NT2/D1 (cell line): Measurements from ENCODE around the gene LEMD2.

ENCODE experiments used
- DNase-seq: peaks from one replicate; pipeline ENCODE4 v3.0.0-alpha.2; 2011; ENCODE audit warnings: low read depth, low spot score
- H3K27me3 ChIP-seq: 2 replicates; pipeline ENCODE4 v1.6.0; 2011; ENCODE audit warnings: mild to moderate bottlenecking; ENCODE audit not compliant: insufficient read length, insufficient read depth
- H3K36me3 ChIP-seq: 2 replicates; pipeline ENCODE4 v1.6.1; 2011; ENCODE audit warnings: mild to moderate bottlenecking, low read length, mixed read lengths; ENCODE audit not compliant: insufficient read depth, insufficient read length
- H3K4me1 ChIP-seq: 2 replicates; pipeline ENCODE4 v1.5.1; 2011; ENCODE audit not compliant: insufficient read depth, insufficient read length
- H3K4me3 ChIP-seq: 2 replicates; pipeline ENCODE4 v1.5.1; 2011; ENCODE audit warnings: low read depth; ENCODE audit not compliant: insufficient read length
- H3K9ac ChIP-seq: 2 replicates; pipeline ENCODE4 v1.6.0; 2011; ENCODE audit warnings: low read depth; ENCODE audit not compliant: insufficient read length
- H3K9me3 ChIP-seq: 2 replicates; pipeline ENCODE4 v1.5.1; 2011; ENCODE audit warnings: mild to moderate bottlenecking, low read length; ENCODE audit not compliant: insufficient read depth
- SUZ12 ChIP-seq: IDR thresholded peaks from 2 replicates; pipeline ENCODE4 v1.6.1; 2011; ENCODE audit not compliant: insufficient read length, insufficient read depth; ENCODE audit errors: extremely low read depth
- YY1 ChIP-seq: IDR thresholded peaks from 2 replicates; pipeline ENCODE4 v1.6.1; 2011; ENCODE audit not compliant: insufficient read length, insufficient read depth
- ZNF274 ChIP-seq: IDR thresholded peaks from 2 replicates; pipeline ENCODE4 v1.6.1; 2011; ENCODE audit warnings: mild to moderate bottlenecking, low read depth, low read length

Gene LEMD2

DNA sequence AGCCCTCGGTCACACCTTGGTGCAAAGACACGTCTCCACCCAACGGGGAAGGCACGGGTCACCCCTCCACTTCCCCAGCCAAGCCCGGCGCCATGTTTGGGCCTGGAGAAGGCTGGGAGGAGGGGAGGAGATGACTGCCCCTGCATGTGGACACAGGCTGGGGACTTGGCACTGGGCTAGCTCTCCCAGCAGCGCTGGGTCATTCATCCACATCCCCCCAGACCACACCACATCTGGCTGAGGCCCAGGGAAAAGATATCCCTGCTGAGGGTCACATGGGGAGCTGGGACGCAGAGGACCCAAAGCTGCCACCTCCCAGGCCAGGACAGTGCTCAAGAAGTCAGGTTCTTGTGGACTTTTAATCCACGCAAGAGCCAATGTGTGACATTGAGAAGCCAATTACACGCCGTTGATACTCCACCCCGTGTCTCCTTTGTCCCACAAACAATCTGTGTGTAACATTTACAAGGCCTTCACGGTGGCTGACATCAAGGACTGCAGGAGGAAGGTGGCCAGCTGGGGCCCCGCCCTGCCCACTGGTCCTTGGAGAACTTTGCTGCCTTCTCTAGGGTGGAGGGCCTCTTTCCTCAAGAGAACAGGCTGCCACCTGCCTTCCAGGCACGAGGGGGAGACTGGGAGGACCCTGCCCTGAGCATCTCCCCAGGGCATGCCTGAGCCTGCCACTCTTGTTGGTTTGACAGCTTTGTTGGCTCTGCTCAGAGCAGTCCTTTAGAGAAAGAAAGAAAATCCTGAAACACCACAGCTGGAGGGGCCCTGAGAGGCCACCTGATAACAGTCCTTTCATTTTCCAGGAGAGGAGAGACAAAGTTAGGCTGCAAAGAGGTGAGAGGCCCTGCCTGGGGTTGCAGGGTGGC is 36.9 kb downstream of the LEMD2 start:
- Histone ChIP-seq H3K9me3 (no peaks in the 10 kb centered on the region), H3K4me3 (no peak overlapping the region), H3K27me3 (no peaks in the 10 kb centered on the region), H3K4me1 (peaks cover 11% of the 10 kb centered on the region), H3K9ac (no peak overlapping the region), H3K36me3 (no peaks in the 10 kb centered on the region)
- TF ChIP-seq YY1 (no peak), SUZ12 (no peak), ZNF274 (no peak)
- no peak for DNase-seq

DNA sequence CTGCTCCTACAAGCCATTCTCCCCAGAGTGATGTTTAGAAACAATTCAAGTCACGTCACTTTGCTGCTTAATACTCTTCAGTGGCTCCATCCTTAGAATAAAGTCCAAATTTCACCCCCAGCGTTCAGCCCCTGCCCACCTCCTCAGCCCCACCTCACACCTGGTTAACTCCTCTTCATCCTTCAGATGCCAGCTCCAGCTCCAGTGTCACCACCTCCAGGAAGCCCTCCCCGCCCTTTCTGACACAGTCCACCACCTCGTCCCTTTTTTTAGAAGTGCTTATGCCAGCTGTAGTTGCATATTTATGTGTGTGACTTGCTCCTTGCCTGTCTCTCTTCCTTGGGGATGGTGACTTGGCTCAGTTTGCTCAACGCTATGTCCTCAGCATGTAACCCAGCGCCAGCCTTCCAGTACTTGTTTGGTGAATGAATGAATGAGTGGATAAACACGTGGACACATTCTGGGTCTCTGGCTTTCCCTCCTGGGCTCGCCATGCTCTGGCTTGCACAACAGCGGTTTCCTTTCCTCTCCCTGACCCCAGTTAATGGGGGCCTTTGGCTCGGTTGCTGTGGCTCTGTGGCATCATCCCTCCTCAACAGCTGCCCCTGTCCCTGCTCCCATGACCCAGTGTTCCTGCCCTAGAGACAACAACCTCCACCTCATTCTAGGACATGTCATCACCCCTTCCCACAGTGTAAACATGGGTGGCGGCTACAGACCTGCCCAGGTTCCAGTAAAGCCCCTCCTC is 38.5 kb downstream of the LEMD2 start:
- H3K27me3 ChIP-seq: no peaks in the 10 kb centered on the region
- H3K36me3 ChIP-seq: no peaks in the 10 kb centered on the region
- peaks cover 26% of the 10 kb centered on the region for H3K4me1 ChIP-seq
- no peak for TF ChIP-seq YY1
- DNase-seq: no peak
- H3K9ac ChIP-seq: no peak overlapping the region
- H3K9me3 ChIP-seq: no peaks in the 10 kb centered on the region
- no peak overlapping the region for H3K4me3 ChIP-seq

DNA sequence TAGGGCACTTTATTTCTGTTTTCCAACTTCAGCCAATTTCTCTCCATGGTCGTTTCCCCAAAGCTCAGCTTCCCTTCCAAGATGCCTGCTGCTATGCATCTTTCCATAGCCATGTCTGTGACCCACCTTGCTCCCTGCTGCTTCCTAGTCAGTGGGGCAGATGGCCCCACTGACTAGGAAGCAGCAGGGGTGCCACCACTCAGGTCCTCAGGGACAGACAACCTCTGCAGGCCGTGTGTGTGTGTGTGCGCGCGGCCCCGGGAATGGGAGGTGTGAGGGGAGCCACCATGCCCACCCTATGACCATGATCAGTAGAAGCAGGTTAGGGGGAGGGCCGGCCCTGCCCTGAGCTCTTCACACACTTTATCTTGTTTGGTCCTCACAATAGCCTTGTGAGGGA is 39.5 kb downstream of the LEMD2 start:
- Histone ChIP-seq H3K9me3 (no peaks in the 10 kb centered on the region), H3K4me1 (peaks cover 30% of the 10 kb centered on the region), H3K36me3 (no peaks in the 10 kb centered on the region), H3K27me3 (no peaks in the 10 kb centered on the region), H3K9ac (no peak overlapping the region), H3K4me3 (no peak overlapping the region)
- TF ChIP-seq YY1: no peak
- no peak for TF ChIP-seq ZNF274
- DNase-seq: no peak

DNA sequence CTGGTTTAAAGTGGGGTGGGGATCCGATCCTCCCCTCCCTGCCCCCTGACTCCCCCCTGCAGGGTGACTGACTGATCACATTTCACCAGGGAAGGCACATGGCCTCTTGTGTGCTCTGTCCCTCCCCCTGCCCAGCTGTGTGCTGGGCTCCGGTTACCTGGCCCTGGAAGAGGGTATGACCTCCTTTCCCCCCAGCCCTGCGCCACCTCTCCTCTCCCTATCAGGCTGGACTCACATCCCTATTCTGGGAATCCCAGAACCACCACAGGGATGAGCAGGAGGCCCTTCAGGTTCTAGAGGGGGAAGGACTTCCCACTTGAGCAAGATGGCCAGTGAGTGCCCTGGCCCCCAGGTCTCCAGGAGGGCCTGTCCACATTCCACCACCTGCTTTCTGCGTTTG is 40.1 kb downstream of the LEMD2 start:
- DNase-seq: no peak
- Histone ChIP-seq H3K9ac (no peak overlapping the region), H3K4me3 (no peak overlapping the region), H3K36me3 (no peaks in the 10 kb centered on the region), H3K4me1 (peaks cover 30% of the 10 kb centered on the region), H3K27me3 (no peaks in the 10 kb centered on the region), H3K9me3 (no peaks in the 10 kb centered on the region)
- TF ChIP-seq ZNF274: no peak
- no peak for TF ChIP-seq SUZ12
- no peak for TF ChIP-seq YY1

DNA sequence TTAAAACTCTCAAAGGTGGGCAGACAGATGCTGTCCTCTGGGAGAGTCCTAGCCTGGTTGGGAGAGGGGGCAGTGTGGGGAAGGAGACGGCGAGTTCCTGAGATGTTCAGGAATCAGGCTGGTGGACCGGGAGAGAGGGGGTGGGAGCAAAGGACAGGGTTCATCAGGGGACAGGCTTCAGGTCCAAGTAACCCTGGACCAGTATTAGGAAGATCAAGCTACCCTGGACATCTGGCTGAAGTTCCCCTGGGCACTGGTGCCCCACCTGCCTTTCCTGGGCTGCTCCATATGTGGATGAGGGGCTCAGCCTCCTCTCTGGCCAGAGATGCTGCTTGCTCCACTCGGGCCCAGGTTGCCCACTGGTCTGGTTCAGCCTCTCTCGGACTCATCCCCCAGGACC is 41.1 kb downstream of the LEMD2 start:
- TF ChIP-seq YY1 (no peak), SUZ12 (no peak), ZNF274 (no peak)
- Histone ChIP-seq H3K27me3 (no peaks in the 10 kb centered on the region), H3K4me3 (no peak overlapping the region), H3K4me1 (peaks cover 30% of the 10 kb centered on the region), H3K36me3 (no peaks in the 10 kb centered on the region), H3K9me3 (no peaks in the 10 kb centered on the region), H3K9ac (no peak overlapping the region)
- no peak for DNase-seq

DNA sequence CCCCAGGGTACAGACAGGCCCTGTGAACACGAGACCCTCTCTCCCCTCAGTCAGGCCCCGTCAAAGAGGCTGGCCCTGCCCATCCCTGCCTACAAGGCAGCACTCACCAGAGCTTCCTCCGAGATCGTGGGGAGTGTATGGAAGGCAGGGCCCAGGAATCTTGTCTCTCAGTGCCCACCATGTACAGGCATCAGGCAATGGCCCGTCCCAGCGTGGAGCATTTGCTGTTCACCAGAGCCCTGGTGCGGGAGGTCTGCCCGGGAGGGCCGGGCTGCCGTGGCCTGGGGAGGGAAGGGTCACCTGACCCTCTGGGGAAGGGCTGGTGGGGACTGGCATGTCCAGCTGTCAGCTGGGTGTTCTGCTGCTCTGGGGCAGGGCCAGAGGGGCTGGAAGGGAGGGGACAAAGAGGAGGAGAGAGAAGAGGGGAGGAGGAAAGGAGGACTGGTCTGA is 42.3 kb downstream of the LEMD2 start, which contains the start of gene IP6K3:
TSS of gene IP6K3 (minus strand) at position 255 of the 450 bp plus-strand sequence. CDS start 11,429 bp downstream, outside the sequence.
- Histone ChIP-seq H3K4me3 (peak within 1 kb of the TSS; percentile 8), H3K9me3 (no peaks in the 10 kb centered on the region), H3K36me3 (no peaks in the 10 kb centered on the region), H3K27me3 (no peaks in the 10 kb centered on the region), H3K9ac (peak within 1 kb of the TSS; percentile 67), H3K4me1 (peaks cover 28% of the 10 kb centered on the region)
- DNase-seq: no peak
- TF ChIP-seq YY1: no peak
- TF ChIP-seq SUZ12: no peak
- TF ChIP-seq ZNF274: no peak

DNA sequence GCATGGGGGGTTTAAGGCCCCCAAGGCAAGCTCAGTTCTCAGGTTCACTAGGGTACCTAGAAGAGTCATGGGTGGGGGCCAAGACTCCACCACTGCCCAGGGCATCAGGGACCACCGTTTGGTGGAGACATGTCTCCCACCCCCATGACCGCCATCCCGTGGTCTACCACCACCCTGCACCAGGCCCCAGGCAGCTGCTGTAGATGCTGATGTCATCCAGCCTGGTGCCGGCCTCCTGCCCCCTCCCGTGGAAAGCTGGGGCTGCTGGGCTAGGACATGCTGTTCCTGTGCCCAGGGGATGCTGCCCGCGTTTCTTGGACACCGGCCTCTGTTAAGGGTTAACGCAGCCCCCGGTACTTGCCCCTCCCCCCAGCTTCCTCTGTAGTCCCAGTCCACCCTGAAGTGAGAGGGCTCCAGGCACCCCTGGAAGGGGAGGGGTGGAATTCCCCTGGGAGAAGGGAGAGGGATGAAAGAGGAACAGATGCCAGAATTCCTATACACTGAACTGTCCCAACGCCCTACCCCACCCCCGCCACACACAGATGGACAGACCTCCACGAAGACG is 42.8 kb downstream of the LEMD2 start:
- no peak for TF ChIP-seq SUZ12
- no peak for TF ChIP-seq ZNF274
- no peak for TF ChIP-seq YY1
- Histone ChIP-seq H3K4me1 (peaks cover 26% of the 10 kb centered on the region), H3K9me3 (no peaks in the 10 kb centered on the region), H3K36me3 (no peaks in the 10 kb centered on the region), H3K27me3 (no peaks in the 10 kb centered on the region), H3K4me3 (peak overlapping the region; percentile 8), H3K9ac (peak overlapping the region; percentile 67)
- DNase-seq: no peak
